ENCODE measurements around the gene CUTA.

CUTA gene

GRCh38 chr6:33417903-33418689 is at the start of gene CUTA:
Gene CUTA, minus strand, starts transcription at chr6:33418107. Its CDS starts 107 bp downstream, at chr6:33418000.
- DNase-seq (ENCODE audit: extremely low read depth, low read depth): peak; percentile 99
- TF ChIP-seq CTCF (IDR thresholded peaks at IDR 0.05; ENCODE audit: low read depth, low read length): peak; percentile 24

- TF ChIP-seq CTCF (IDR thresholded peaks at IDR 0.05; ENCODE audit: low read depth, low read length): no peak
- no peak for DNase-seq (ENCODE audit: extremely low read depth, low read depth)
Observed at GRCh38 chr6:33467091-33467490, 49.2 kb upstream of the CUTA start.

- no peak for DNase-seq (ENCODE audit: extremely low read depth, low read depth)
- TF ChIP-seq CTCF (IDR thresholded peaks at IDR 0.05; ENCODE audit: low read depth, low read length): no peak
Observed at GRCh38 chr6:33466075-33466735, 48.3 kb upstream of the CUTA start.

GRCh38 chr6:33459226-33459625 is 41.3 kb upstream of the CUTA start:
- no peak for TF ChIP-seq CTCF (IDR thresholded peaks at IDR 0.05; ENCODE audit: low read depth, low read length)
- DNase-seq (ENCODE audit: extremely low read depth, low read depth): no peak

- DNase-seq (ENCODE audit: extremely low read depth, low read depth): no peak
- no peak for TF ChIP-seq CTCF (IDR thresholded peaks at IDR 0.05; ENCODE audit: low read depth, low read length)
Observed at GRCh38 chr6:33458676-33459075, 40.8 kb upstream of the CUTA start.

GRCh38 chr6:33456156-33456555 is 38.2 kb upstream of the CUTA start:
- DNase-seq (ENCODE audit: extremely low read depth, low read depth): no peak
- TF ChIP-seq CTCF (IDR thresholded peaks at IDR 0.05; ENCODE audit: low read depth, low read length): no peak

- no peak for DNase-seq (ENCODE audit: extremely low read depth, low read depth)
- TF ChIP-seq CTCF (IDR thresholded peaks at IDR 0.05; ENCODE audit: low read depth, low read length): no peak
Observed at GRCh38 chr6:33455051-33455450, 37.1 kb upstream of the CUTA start.

Measured in AG09319 (cell line).